Measurements from ENCODE around the gene OLFML2A.
A peak's percentile ranks its signal among the peaks of the same experiment; 100 is the strongest.

Gene OLFML2A

GRCh38 chr9:124778575-124779367 is 1.8 kb downstream of the OLFML2A start:
- DNase-seq (ENCODE audit: low read depth) = no peak

GRCh38 chr9:124779368-124780059 is 2.6 kb downstream of the OLFML2A start:
- DNase-seq (ENCODE audit: low read depth) = peak; percentile 96

GRCh38 chr9:124780060-124780756 is 3.3 kb downstream of the OLFML2A start:
- DNase-seq (ENCODE audit: low read depth) = peak; percentile 48

GRCh38 chr9:124780757-124781151 is 3.8 kb downstream of the OLFML2A start:
- no peak for DNase-seq (ENCODE audit: low read depth)

GRCh38 chr9:124781967-124782660 is 5.2 kb downstream of the OLFML2A start:
- no peak for DNase-seq (ENCODE audit: low read depth)

GRCh38 chr9:124782661-124783574 is 6.0 kb downstream of the OLFML2A start:
- DNase-seq (ENCODE audit: low read depth) = no peak

- no peak for DNase-seq (ENCODE audit: low read depth)
Observed at GRCh38 chr9:124783830-124784229, 6.9 kb downstream of the OLFML2A start.

- DNase-seq (ENCODE audit: low read depth) = no peak
Observed at GRCh38 chr9:124784509-124784908, 7.6 kb downstream of the OLFML2A start.

GRCh38 chr9:124786881-124787573 is 10.1 kb downstream of the OLFML2A start:
- no peak for DNase-seq (ENCODE audit: low read depth)

GRCh38 chr9:124788542-124789217 is 11.7 kb downstream of the OLFML2A start:
- no peak for DNase-seq (ENCODE audit: low read depth)

- DNase-seq (ENCODE audit: low read depth) = no peak
Observed at GRCh38 chr9:124789531-124789930, 12.6 kb downstream of the OLFML2A start.

GRCh38 chr9:124790301-124790700 is 13.4 kb downstream of the OLFML2A start:
- DNase-seq (ENCODE audit: low read depth) = no peak

GRCh38 chr9:124790801-124791505 is 14.0 kb downstream of the OLFML2A start:
- DNase-seq (ENCODE audit: low read depth) = no peak

- no peak for DNase-seq (ENCODE audit: low read depth)
Observed at GRCh38 chr9:124792257-124793014, 15.5 kb downstream of the OLFML2A start.

GRCh38 chr9:124793015-124793541 is 16.1 kb downstream of the OLFML2A start:
- no peak for DNase-seq (ENCODE audit: low read depth)

- DNase-seq (ENCODE audit: low read depth) = no peak
Observed at GRCh38 chr9:124794902-124795491, 18.1 kb downstream of the OLFML2A start.

- DNase-seq (ENCODE audit: low read depth) = no peak
Observed at GRCh38 chr9:124795881-124796431, 19.0 kb downstream of the OLFML2A start.

Measured in fibroblast of the conjunctiva (primary cell).